Lower leg skin (tissue), 4 donors: ENCODE results near the gene TP53RK. TPM values are rescaled to one million over a fixed set of nuclear protein-coding genes. Genes with fewer than 3 reads are reported as not detected.

Experiments used
- DNase-seq, 2 donors: peaks; one replicate each; pipeline ENCODE4 v3.0.0-alpha.2; 2019; ENCODE audit warnings: low spot score in 2 of 2
- H3K4me3 ChIP-seq: fragments of 200-600 bp; sonication (generic); 2 replicates; pipeline ENCODE4 v1.5.1; 2017; ENCODE audit warnings: mild to moderate bottlenecking, low read depth; ENCODE audit not compliant: poor library complexity, severe bottlenecking
- POLR2A ChIP-seq, 2 donors: fragments of 450-650 bp; IDR thresholded peaks; one replicate each; pipeline ENCODE4 v1.6.1; 2016 to 2017; ENCODE audit warnings: antibody characterized with exemption in 2 of 2, mild to moderate bottlenecking in 1 of 2, moderate library complexity in 1 of 2
- WGBS, 2 donors: methylation state at CpG; one replicate each; pipeline ENCODE4 v1.1.5; 2018; 5-methylcytosine and 5-hydroxymethylcytosine counted together
- intact Hi-C: fragments of 100-400 bp; cut with DNase I; formaldehyde crosslinking; loops from one replicate; pipeline ENCODE4 v1.15.0; 2023; ENCODE audit warnings: low total_unique reads
- total RNA-seq, 4 donors: library from RNA; depleted of rRNA; stranded (reverse); fragments of >200 nt; gene quantifications; one replicate each; pipeline ENCODE4 v1.1.0, GENCODE V29; 2016
- TF ChIP-seq, protein P1 (sequence below), 3 donors: fragments of 450-650 bp; IDR thresholded peaks; one replicate each; pipeline ENCODE4 v1.5.1; 2016; ENCODE audit warnings: antibody characterized with exemption in 3 of 3, mild to moderate bottlenecking in 3 of 3, moderate library complexity in 2 of 3

Gene TP53RK
- total RNA-seq, 4 donors from 2014 or later, result 19.5 to 28.6 (median 24.0) TPM

DNA sequence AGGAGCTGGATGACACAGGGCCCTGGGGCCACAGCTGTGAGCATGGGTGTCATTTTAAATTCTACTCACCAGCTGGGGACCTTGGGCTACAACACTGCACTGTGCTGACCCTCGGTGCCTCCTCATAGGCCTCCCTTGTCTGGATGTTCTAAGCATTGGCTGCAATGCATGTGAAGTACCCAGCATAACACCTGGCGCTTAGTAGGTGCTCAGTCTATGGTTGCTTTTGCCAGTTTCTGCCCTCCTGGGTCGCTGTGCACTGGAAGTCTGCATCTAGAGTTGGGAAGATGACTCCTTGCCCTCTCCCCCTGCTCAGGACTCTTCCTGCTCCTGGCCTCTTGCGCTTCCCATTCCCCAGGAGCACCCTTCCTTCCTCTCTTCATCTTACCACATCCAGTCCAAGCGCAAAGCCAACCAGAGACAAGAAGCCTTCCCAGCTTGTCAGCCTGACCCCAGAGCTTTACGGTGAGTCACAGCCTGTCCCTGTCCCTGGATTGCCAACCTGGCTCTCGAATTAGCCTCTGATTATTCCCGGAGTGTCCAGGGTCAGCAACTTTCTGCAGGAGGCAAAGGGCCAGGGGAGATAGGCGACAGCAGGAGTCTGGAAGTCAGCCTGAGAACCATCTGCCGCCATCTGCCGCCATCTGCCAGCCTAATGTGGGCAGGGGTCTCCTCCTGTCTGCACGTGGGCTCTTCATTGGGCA, 46.8 kb downstream of the TP53RK start:
- TF ChIP-seq POLR2A (IDR thresholded peaks at IDR 0.05), result no peak
- TF ChIP-seq, protein P1, sequence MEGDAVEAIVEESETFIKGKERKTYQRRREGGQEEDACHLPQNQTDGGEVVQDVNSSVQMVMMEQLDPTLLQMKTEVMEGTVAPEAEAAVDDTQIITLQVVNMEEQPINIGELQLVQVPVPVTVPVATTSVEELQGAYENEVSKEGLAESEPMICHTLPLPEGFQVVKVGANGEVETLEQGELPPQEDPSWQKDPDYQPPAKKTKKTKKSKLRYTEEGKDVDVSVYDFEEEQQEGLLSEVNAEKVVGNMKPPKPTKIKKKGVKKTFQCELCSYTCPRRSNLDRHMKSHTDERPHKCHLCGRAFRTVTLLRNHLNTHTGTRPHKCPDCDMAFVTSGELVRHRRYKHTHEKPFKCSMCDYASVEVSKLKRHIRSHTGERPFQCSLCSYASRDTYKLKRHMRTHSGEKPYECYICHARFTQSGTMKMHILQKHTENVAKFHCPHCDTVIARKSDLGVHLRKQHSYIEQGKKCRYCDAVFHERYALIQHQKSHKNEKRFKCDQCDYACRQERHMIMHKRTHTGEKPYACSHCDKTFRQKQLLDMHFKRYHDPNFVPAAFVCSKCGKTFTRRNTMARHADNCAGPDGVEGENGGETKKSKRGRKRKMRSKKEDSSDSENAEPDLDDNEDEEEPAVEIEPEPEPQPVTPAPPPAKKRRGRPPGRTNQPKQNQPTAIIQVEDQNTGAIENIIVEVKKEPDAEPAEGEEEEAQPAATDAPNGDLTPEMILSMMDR (IDR thresholded peaks at IDR 0.05), result no peak

DNA sequence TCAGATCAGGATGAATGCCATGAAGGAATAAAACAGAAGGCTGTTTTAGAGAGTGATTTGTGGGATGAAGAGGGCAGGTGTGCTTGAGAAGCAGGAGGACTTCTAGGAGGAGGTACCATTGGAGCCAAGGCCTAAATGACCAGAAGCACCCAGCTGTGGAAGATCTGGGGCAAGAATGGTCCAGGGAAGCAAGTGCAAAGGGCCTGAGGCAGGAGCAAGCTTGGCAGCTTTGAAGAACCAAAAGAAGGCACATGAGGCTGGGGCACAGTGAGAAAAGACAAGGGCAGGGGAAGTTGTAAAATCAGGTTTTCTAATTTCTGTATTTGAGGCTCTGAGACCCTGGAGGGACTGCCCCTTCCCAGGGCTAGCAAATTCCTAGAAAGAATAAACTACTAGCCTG, 47.8 kb downstream of the TP53RK start:
- intact Hi-C loops, result no loop called here
- no peak for DNase-seq

More for the DNA sequence above, 46.8 kb downstream of the TP53RK start:
- peak in 1 of 2 donors; percentile 49 for DNase-seq
- WGBS, 2 donors, result 82 to 85% methylated on average over 12 of the region's 12 CpGs
- H3K4me3 ChIP-seq, result no peak overlapping the region
- intact Hi-C loops, result no loop called here

DNA sequence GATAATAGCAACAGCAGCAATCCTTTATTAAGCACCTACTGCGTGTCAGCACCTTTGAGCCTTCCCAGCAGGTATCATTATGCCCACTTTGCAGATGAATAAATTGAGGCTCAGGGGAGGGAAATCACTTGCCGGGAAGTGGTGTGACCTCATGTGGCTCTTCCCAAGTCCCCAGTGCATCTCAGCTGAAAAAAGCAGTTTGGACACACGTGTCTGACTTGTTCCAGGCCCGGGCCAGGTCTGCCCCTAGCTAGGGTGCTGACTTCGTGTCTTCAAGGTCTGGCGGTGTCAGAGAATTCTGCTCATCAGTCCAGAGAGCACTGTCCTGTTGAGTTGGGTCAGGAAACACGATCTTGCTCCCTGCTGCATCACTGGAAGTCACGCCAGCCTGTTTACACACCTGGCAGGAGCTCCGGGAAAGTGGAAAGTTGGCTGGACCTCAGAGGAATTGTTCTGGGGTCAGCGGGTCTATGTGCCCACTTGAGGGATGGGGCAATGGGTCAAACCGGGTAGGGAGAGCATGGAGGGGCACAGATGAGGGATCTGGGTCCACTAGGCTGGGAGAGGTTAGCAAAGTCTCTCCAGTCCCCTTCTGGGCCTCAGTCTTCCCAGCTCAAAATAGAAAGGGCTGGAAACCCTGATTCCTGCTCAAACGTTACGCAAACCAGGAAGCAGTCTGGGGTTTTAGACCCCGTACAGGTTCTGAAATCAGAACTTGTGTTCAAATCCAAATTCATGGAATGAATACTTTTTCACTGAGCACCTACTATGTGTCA, 48.5 kb downstream of the TP53RK start:
- no peak for TF ChIP-seq POLR2A (IDR thresholded peaks at IDR 0.05)
- TF ChIP-seq, protein P1 (IDR thresholded peaks at IDR 0.05), result no peak
- WGBS, 2 donors, result 65 to 76% methylated on average over 13 to 14 of the region's 14 CpGs
- no peak overlapping the region for H3K4me3 ChIP-seq
- no peak for DNase-seq
- intact Hi-C loops, result no loop called here

More for the DNA sequence above, 47.8 kb downstream of the TP53RK start:
- no peak overlapping the region for H3K4me3 ChIP-seq
- TF ChIP-seq, protein P1 (IDR thresholded peaks at IDR 0.05), result no peak
- no peak for TF ChIP-seq POLR2A (IDR thresholded peaks at IDR 0.05)

DNA sequence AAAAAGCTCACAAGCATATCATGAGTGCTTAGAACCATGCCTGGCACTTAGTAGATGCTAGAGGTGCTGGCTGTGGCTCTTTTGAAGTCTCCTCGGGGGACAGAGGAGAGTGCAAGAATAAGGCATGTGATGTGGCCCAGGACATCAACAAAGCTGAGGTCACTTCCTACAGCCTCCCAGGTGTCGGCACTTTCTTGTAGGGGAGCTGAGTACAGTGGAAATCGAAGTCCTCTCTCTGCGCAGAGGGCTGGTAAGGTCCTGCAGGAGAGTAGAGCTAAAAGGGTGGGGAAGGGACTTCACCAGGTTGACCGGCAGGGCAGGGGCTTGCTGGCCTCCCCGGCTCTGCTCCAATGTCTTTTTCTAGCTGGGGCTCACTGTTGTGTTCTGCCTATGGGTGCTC, 49.2 kb downstream of the TP53RK start:
- TF ChIP-seq, protein P1 (IDR thresholded peaks at IDR 0.05), result no peak
- TF ChIP-seq POLR2A (IDR thresholded peaks at IDR 0.05), result no peak
- no peak overlapping the region for H3K4me3 ChIP-seq
- no peak for DNase-seq
- intact Hi-C loops, result no loop called here
- WGBS, 2 donors, result 79 to 90% methylated on average over 6 of the region's 6 CpGs

DNA sequence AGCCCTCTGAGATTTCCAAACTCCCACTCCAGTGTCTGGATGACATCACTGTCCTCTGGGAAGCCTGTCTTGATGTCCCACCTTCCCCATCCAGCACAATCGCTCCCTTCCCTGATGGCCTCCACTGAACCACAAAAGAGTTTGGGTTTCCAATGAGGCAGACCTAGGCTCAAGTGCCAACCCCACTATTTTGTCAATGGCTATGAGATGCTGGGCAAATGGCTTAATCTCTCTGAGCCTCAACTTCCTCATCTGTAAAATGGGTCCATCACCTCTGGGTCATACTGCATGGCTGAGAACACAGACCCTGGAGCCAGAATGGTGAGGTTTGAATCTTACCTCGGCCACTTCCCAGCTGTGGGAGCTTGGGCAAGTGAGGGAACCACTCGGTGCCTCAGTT, 49.7 kb downstream of the TP53RK start:
- TF ChIP-seq POLR2A (IDR thresholded peaks at IDR 0.05), result no peak
- TF ChIP-seq, protein P1 (IDR thresholded peaks at IDR 0.05), result no peak
- no peak for DNase-seq
- H3K4me3 ChIP-seq, result no peak overlapping the region
- 85 to 90% methylated on average over 3 of the region's 3 CpGs for WGBS, 2 donors
- intact Hi-C loops, result no loop called here
